ENCODE data around the gene ZNF593. TPM values are rescaled to one million over a fixed set of nuclear protein-coding genes. Genes with fewer than 3 reads are reported as not detected.
A peak's percentile ranks its signal among the peaks of the same experiment; 100 is the strongest.

Gene ZNF593
- total and polyA plus RNA-seq, 9 of the 15 experiments (the other 6 are each of a cell fraction or from before 2014, with no cell fraction given), result 9.8 to 334 (median 48.2) TPM

DNA sequence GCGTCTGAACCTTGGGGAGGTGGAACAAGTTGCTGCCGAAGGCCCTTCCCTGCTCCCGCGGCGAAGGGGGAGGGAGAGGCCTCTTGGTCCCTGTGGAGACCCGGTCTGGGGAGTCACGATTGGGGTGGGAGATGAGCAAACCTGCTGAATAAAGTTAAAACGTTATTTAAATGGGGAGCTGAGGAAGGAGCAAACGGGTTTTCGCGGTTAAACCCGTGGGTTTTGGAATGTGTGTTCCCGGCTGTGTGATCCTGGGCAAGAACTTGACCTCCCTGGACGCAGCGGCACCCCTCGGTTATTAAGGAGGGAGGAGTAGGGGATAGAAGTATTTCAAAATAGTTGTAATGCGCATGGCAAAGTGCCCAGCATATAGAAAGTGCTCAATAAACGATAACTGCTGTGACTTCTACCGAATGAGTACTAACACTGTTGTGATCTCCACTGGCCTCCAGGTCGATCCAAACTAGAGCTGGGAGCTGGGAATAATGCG lies 7.4 kb upstream of the ZNF593 start (continued):
- TF ChIP-seq, protein P1, sequence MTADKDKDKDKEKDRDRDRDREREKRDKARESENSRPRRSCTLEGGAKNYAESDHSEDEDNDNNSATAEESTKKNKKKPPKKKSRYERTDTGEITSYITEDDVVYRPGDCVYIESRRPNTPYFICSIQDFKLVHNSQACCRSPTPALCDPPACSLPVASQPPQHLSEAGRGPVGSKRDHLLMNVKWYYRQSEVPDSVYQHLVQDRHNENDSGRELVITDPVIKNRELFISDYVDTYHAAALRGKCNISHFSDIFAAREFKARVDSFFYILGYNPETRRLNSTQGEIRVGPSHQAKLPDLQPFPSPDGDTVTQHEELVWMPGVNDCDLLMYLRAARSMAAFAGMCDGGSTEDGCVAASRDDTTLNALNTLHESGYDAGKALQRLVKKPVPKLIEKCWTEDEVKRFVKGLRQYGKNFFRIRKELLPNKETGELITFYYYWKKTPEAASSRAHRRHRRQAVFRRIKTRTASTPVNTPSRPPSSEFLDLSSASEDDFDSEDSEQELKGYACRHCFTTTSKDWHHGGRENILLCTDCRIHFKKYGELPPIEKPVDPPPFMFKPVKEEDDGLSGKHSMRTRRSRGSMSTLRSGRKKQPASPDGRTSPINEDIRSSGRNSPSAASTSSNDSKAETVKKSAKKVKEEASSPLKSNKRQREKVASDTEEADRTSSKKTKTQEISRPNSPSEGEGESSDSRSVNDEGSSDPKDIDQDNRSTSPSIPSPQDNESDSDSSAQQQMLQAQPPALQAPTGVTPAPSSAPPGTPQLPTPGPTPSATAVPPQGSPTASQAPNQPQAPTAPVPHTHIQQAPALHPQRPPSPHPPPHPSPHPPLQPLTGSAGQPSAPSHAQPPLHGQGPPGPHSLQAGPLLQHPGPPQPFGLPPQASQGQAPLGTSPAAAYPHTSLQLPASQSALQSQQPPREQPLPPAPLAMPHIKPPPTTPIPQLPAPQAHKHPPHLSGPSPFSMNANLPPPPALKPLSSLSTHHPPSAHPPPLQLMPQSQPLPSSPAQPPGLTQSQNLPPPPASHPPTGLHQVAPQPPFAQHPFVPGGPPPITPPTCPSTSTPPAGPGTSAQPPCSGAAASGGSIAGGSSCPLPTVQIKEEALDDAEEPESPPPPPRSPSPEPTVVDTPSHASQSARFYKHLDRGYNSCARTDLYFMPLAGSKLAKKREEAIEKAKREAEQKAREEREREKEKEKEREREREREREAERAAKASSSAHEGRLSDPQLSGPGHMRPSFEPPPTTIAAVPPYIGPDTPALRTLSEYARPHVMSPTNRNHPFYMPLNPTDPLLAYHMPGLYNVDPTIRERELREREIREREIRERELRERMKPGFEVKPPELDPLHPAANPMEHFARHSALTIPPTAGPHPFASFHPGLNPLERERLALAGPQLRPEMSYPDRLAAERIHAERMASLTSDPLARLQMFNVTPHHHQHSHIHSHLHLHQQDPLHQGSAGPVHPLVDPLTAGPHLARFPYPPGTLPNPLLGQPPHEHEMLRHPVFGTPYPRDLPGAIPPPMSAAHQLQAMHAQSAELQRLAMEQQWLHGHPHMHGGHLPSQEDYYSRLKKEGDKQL (CRISPR knock-in tag; IDR thresholded peaks at IDR 0.05; ENCODE audit: borderline replicate concordance), result no peak
- no peak for TF ChIP-seq ZFP1 (CRISPR knock-in tag; IDR thresholded peaks at IDR 0.05)
- TF ChIP-seq, protein P2, sequence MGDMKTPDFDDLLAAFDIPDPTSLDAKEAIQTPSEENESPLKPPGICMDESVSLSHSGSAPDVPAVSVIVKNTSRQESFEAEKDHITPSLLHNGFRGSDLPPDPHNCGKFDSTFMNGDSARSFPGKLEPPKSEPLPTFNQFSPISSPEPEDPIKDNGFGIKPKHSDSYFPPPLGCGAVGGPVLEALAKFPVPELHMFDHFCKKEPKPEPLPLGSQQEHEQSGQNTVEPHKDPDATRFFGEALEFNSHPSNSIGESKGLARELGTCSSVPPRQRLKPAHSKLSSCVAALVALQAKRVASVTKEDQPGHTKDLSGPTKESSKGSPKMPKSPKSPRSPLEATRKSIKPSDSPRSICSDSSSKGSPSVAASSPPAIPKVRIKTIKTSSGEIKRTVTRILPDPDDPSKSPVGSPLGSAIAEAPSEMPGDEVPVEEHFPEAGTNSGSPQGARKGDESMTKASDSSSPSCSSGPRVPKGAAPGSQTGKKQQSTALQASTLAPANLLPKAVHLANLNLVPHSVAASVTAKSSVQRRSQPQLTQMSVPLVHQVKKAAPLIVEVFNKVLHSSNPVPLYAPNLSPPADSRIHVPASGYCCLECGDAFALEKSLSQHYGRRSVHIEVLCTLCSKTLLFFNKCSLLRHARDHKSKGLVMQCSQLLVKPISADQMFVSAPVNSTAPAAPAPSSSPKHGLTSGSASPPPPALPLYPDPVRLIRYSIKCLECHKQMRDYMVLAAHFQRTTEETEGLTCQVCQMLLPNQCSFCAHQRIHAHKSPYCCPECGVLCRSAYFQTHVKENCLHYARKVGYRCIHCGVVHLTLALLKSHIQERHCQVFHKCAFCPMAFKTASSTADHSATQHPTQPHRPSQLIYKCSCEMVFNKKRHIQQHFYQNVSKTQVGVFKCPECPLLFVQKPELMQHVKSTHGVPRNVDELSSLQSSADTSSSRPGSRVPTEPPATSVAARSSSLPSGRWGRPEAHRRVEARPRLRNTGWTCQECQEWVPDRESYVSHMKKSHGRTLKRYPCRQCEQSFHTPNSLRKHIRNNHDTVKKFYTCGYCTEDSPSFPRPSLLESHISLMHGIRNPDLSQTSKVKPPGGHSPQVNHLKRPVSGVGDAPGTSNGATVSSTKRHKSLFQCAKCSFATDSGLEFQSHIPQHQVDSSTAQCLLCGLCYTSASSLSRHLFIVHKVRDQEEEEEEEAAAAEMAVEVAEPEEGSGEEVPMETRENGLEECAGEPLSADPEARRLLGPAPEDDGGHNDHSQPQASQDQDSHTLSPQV (IDR thresholded peaks at IDR 0.05), result no peak
- no peak for TF ChIP-seq MIER1 (IDR thresholded peaks at IDR 0.05; ENCODE audit: low read depth)
- no peak for TF ChIP-seq ZNF444 (CRISPR knock-in tag; IDR thresholded peaks at IDR 0.05)
- TF ChIP-seq, protein P3, sequence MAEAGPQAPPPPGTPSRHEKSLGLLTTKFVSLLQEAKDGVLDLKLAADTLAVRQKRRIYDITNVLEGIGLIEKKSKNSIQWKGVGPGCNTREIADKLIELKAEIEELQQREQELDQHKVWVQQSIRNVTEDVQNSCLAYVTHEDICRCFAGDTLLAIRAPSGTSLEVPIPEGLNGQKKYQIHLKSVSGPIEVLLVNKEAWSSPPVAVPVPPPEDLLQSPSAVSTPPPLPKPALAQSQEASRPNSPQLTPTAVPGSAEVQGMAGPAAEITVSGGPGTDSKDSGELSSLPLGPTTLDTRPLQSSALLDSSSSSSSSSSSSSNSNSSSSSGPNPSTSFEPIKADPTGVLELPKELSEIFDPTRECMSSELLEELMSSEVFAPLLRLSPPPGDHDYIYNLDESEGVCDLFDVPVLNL (CRISPR knock-in tag; IDR thresholded peaks at IDR 0.05; ENCODE audit: low read depth), result no peak
- no peak for TF ChIP-seq ZNF830 (CRISPR knock-in tag; IDR thresholded peaks at IDR 0.05)
- no peak for TF ChIP-seq GATA2 (CRISPR knock-in tag; IDR thresholded peaks at IDR 0.05)
- no peak for TF ChIP-seq SNRNP70 (optimal IDR thresholded peaks at IDR 0.05; ENCODE audit: low read depth, low read length)
- TF ChIP-seq, protein P4, sequence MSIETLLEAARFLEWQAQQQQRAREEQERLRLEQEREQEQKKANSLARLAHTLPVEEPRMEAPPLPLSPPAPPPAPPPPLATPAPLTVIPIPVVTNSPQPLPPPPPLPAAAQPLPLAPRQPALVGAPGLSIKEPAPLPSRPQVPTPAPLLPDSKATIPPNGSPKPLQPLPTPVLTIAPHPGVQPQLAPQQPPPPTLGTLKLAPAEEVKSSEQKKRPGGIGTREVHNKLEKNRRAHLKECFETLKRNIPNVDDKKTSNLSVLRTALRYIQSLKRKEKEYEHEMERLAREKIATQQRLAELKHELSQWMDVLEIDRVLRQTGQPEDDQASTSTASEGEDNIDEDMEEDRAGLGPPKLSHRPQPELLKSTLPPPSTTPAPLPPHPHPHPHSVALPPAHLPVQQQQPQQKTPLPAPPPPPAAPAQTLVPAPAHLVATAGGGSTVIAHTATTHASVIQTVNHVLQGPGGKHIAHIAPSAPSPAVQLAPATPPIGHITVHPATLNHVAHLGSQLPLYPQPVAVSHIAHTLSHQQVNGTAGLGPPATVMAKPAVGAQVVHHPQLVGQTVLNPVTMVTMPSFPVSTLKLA (conservative IDR thresholded peaks at IDR 0.05), result no peak
- TF ChIP-seq TAF15 (IDR thresholded peaks at IDR 0.05; ENCODE audit: low read depth, low read length), result no peak
- peak; percentile 15; the same call in 1 of the 2 replicates for TF ChIP-seq LEF1 (IDR thresholded peaks at IDR 0.05)
- no peak for TF ChIP-seq THRAP3 (IDR thresholded peaks at IDR 0.05; ENCODE audit: borderline replicate concordance)
- peak; percentile 70 for TF ChIP-seq NFIC (IDR thresholded peaks at IDR 0.05)
- no peak for TF ChIP-seq POLR3G (IDR thresholded peaks at IDR 0.05; ENCODE audit: extremely low read depth, insufficient read length, insufficient replicate concordance)
- no peak for TF ChIP-seq HNRNPK (IDR thresholded peaks at IDR 0.05; ENCODE audit: low read depth, low read length, poor library complexity, severe bottlenecking)
